IMR-90 (cell line): ENCODE measurements around the gene HYAL3. TPM values are rescaled to one million over a fixed set of nuclear protein-coding genes. Genes with fewer than 3 reads are reported as not detected.
"Not testable (repeated sequence)": the region's sequence is repeated elsewhere in the genome, so short reads cannot be mapped to it uniquely, and the experiment has no call there.

Experiments used
- ATAC-seq: fragments of 200-7000 bp; cut with Tn5 transposase; 2 replicates; pipeline ENCODE4 v1.9.1; 2020; ENCODE audit warnings: low read depth, mild to moderate bottlenecking, moderate library complexity
- BruUV-seq: library from RNA; stranded (reverse); fragments of 400-500 nt; replicated peaks from 2 replicates; lab custom pipeline; 2021; lab: Mats Ljungman, UMichigan
- CTCF ChIA-PET: fragments of 300-600 bp; formaldehyde crosslinking; extraction: SDS; loops from one replicate; lab custom pipeline; 2021; ENCODE audit warnings: antibody characterized with exemption; lab: Yijun Ruan, JAX
- POLR2A ChIA-PET: fragments of 300-600 bp; sonication (Branson Sonifier 250); formaldehyde crosslinking; loops from one replicate; lab custom pipeline; 2022; ENCODE audit warnings: antibody characterized with exemption; ENCODE audit not compliant: unreplicated experiment; lab: Charles Lee
- DNase-seq: peaks from one replicate; pipeline ENCODE4 v3.0.0; 2013
- H2AFZ ChIP-seq: replicated peaks from 2 replicates; pipeline ENCODE3; 2013; ENCODE audit warnings: low read length, mild to moderate bottlenecking; ENCODE audit not compliant: poor library complexity
- H2AK5ac ChIP-seq: 2 replicates; pipeline ENCODE4 v1.6.1; 2013; ENCODE audit warnings: low read depth, low read length, inconsistent platforms
- H2AK9ac ChIP-seq: replicated peaks from 2 replicates; pipeline ENCODE3; 2013; ENCODE audit warnings: mild to moderate bottlenecking, low read depth, low read length, moderate library complexity; ENCODE audit not compliant: poor library complexity
- H2BK120ac ChIP-seq: 2 replicates; pipeline ENCODE4 v1.6.1; 2013; ENCODE audit warnings: low read depth, low read length, inconsistent platforms
- H2BK15ac ChIP-seq: 3 replicates; pipeline ENCODE4 v1.6.1; 2013; ENCODE audit warnings: low read depth, low read length, inconsistent platforms
- H2BK20ac ChIP-seq: 2 replicates; pipeline ENCODE4 v1.6.1; 2013; ENCODE audit warnings: low read depth, mild to moderate bottlenecking, inconsistent platforms, low read length, moderate library complexity
- H2BK5ac ChIP-seq: 2 replicates; pipeline ENCODE4 v1.6.1; 2013; ENCODE audit warnings: mild to moderate bottlenecking, low read depth, low read length, inconsistent platforms; ENCODE audit not compliant: poor library complexity, severe bottlenecking
- H3K14ac ChIP-seq: replicated peaks from 2 replicates; pipeline ENCODE4 v1.6.1; 2013; ENCODE audit warnings: low read depth, low read length, inconsistent platforms
- H3K18ac ChIP-seq: 2 replicates; pipeline ENCODE4 v1.6.1; 2013; ENCODE audit warnings: low read depth, low read length, control low read depth
- H3K23ac ChIP-seq: 2 replicates; pipeline ENCODE4 v1.6.1; 2013; ENCODE audit warnings: low read depth, low read length, inconsistent platforms
- H3K27ac ChIP-seq: 2 replicates; pipeline ENCODE4 v1.5.1; 2013; ENCODE audit warnings: mild to moderate bottlenecking, control low read depth, low read length; ENCODE audit not compliant: insufficient read depth
- H3K27me3 ChIP-seq: 2 replicates; pipeline ENCODE4 v1.6.1; 2013; ENCODE audit warnings: low read length; ENCODE audit not compliant: control insufficient read depth, insufficient read depth
- H3K36me3 ChIP-seq: 2 replicates; pipeline ENCODE4 v1.6.1; 2013; ENCODE audit warnings: low read length, mixed read lengths; ENCODE audit not compliant: control insufficient read depth, insufficient read depth
- H3K4ac ChIP-seq: 2 replicates; pipeline ENCODE4 v1.6.1; 2013; ENCODE audit warnings: low read depth, low read length, inconsistent platforms
- H3K4me1 ChIP-seq: 2 replicates; pipeline ENCODE4 v1.6.1; 2013; ENCODE audit warnings: low read length, mixed read lengths; ENCODE audit not compliant: control insufficient read depth, insufficient read depth
- H3K4me2 ChIP-seq: 2 replicates; pipeline ENCODE4 v1.6.1; 2013; ENCODE audit warnings: low read depth, mild to moderate bottlenecking, control low read depth, low read length, moderate library complexity
- H3K4me3 ChIP-seq: 2 replicates; pipeline ENCODE4 v1.5.1; 2013; ENCODE audit warnings: low read depth, mild to moderate bottlenecking, control low read depth, low read length, moderate library complexity; ENCODE audit not compliant: insufficient read depth
- H3K56ac ChIP-seq: 2 replicates; pipeline ENCODE4 v1.6.1; 2013; ENCODE audit warnings: low read length, inconsistent platforms; ENCODE audit not compliant: insufficient read depth; ENCODE audit errors: extremely low read depth
- H3K79me1 ChIP-seq, 2 experiments: 2 replicates each; pipeline ENCODE4 v1.6.1; 2013; ENCODE audit warnings: low read length in 2 of 2, inconsistent platforms in 1 of 2, low read depth in 1 of 2
- H3K9ac ChIP-seq: 2 replicates; pipeline ENCODE4 v1.6.1; 2013; ENCODE audit warnings: low read depth, low read length, control low read depth
- H3K9me1 ChIP-seq: 2 replicates; pipeline ENCODE4 v1.6.1; 2013; ENCODE audit warnings: low read length, inconsistent platforms; ENCODE audit not compliant: insufficient read depth
- H3K9me3 ChIP-seq: 2 replicates; pipeline ENCODE4 v1.6.1; 2013; ENCODE audit warnings: low read length; ENCODE audit not compliant: control insufficient read depth, insufficient read depth
- H4K20me1 ChIP-seq: 2 replicates; pipeline ENCODE4 v1.6.1; 2013; ENCODE audit warnings: low read length, inconsistent platforms; ENCODE audit not compliant: insufficient read depth
- H4K5ac ChIP-seq: 2 replicates; pipeline ENCODE4 v1.6.1; 2013; ENCODE audit warnings: mild to moderate bottlenecking, low read depth, low read length, control low read depth
- H4K8ac ChIP-seq, 2 experiments: 2 replicates each; pipeline ENCODE4 v1.6.1; 2013; ENCODE audit warnings: low read depth in 2 of 2, low read length in 2 of 2, control low read depth in 1 of 2, inconsistent platforms in 1 of 2
- H4K91ac ChIP-seq: 2 replicates; pipeline ENCODE4 v1.6.1; 2013; ENCODE audit warnings: low read depth, low read length, inconsistent platforms; ENCODE audit not compliant: insufficient read depth
- WGBS, 2 experiments: methylation state at CpG; one replicate each; pipeline versions ENCODE4 v1.1.5 to v1.1.7; 2013; ENCODE audit warnings: missing lambda C conversion rate in 2 of 2; ENCODE audit not compliant: insufficient read length in 1 of 2; ENCODE audit errors: extremely low coverage in 2 of 2; 5-methylcytosine and 5-hydroxymethylcytosine counted together
- dilution Hi-C: fragments of 300-500 bp; cut with HindIII; formaldehyde crosslinking; loops from one replicate; pipeline ENCODE4 v1.14.3; 2018; ENCODE audit warnings: low sequenced_read_pairs; ENCODE audit not compliant: unreplicated experiment
- in situ Hi-C: fragments of 300-500 bp; cut with MboI; formaldehyde crosslinking; loops from 3 replicates; pipeline ENCODE4 v1.14.3; 2019; ENCODE audit warnings: low sequenced_read_pairs, inconsistent platforms, mixed read lengths
- intact Hi-C: fragments of 100-400 bp; cut with micrococcal nuclease; formaldehyde crosslinking; loops from 2 replicates; pipeline ENCODE4 v1.10.0; 2022
- polyA plus RNA-seq, 3 experiments: library from polyadenylated mRNA; depleted of rRNA; stranded (reverse); fragments of >200 nt; gene quantifications; 2 replicates each; pipeline ENCODE4 v1.2.3, GENCODE V29; 2012; ENCODE audit warnings: low replicate concordance in 1 of 3
- total RNA-seq: library from RNA; depleted of rRNA; stranded (reverse); fragments of >200 nt; gene quantifications from 2 replicates; pipeline ENCODE4 v1.2.3, GENCODE V29; 2012

Gene HYAL3
- total and polyA plus RNA-seq, 2 of the 4 experiments (the other 2 are of a cell fraction): 2.7 to 5.7 TPM

- H2BK120ac ChIP-seq, H3K4me3 ChIP-seq, H2BK5ac ChIP-seq, CTCF ChIA-PET, H2AFZ ChIP-seq, BruUV-seq, H4K91ac ChIP-seq, H3K27ac ChIP-seq, H4K5ac ChIP-seq, ATAC-seq, H3K9ac ChIP-seq, H3K27me3 ChIP-seq, H3K18ac ChIP-seq, H3K23ac ChIP-seq, H3K14ac ChIP-seq, POLR2A ChIA-PET, in situ Hi-C loops, dilution Hi-C loops, H3K56ac ChIP-seq, H3K9me3 ChIP-seq, H2AK5ac ChIP-seq, H3K4me2 ChIP-seq, H2BK20ac ChIP-seq, H2BK15ac ChIP-seq, DNase-seq, H4K20me1 ChIP-seq, H2AK9ac ChIP-seq: not testable (repeated sequence)
- H3K4ac ChIP-seq: peak overlapping the region; percentile 11; the same call in 1 of the 2 replicates
- H3K9me1 ChIP-seq: peaks cover 28% of the 10 kb centered on the region
- intact Hi-C loops: loop anchor here (5.0 kb wide), 1 partner anchor 60 kb away; the partner anchor contains the start of gene HYAL2
- no CpG with 5 or more reads among the region's 4 CpGs for WGBS, 2 experiments
- peaks cover 11% of the 10 kb centered on the region for H3K36me3 ChIP-seq
- peaks cover 8 to 62% of the 10 kb centered on the region in 2 experiments for H3K79me1 ChIP-seq
- peaks cover 48% of the 10 kb centered on the region for H3K4me1 ChIP-seq
- 0 out of 4 replicates have a peak overlapping the region, but pooled peaks of 1 of the 2 experiments have one; percentile 3 for H4K8ac ChIP-seq
Observed at GRCh38 chr3:50262200-50262599, 37.0 kb downstream of the HYAL3 start.
